Measurements from ENCODE around the gene SORBS2.
A peak's percentile ranks its signal among the peaks of the same experiment; 100 is the strongest.

SORBS2 gene

DNA sequence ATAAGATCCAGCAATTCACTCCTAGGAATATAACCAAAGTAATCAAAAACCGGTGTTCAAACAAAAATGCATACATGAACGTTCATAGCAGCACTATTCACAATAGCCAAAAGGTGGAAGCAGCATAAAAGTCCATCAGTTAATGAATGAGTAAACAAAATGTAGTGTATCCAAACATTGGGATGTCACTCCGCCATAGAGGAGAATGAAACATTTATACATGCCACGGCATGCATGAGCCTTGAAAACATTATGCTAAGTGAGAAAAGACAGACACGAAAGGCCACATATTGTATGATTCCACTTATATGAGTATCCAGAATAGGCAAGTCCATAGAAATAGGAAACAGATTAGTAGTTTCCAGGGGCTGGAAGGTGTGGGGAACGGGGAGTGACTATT, 265.7 kb downstream of the SORBS2 start:
- Histone ChIP-seq H3K9ac (ENCODE audit: low read depth, low read length) (no peak overlapping the region), H3K4me1 (ENCODE audit: insufficient read depth, low read length) (no peaks in the 10 kb centered on the region), H3K9me3 (ENCODE audit: control insufficient read depth, insufficient read depth, low read length) (peaks cover 4% of the 10 kb centered on the region; the same call in 1 of the 2 replicates), H3K36me3 (ENCODE audit: insufficient read depth, low read length) (no peaks in the 10 kb centered on the region)

GRCh38 chr4:185542626-185543315, 269.2 kb downstream of the SORBS2 start:
- Histone ChIP-seq H3K9me3 (ENCODE audit: control insufficient read depth, insufficient read depth, low read length) (no peaks in the 10 kb centered on the region), H3K36me3 (ENCODE audit: insufficient read depth, low read length) (no peaks in the 10 kb centered on the region), H3K4me1 (ENCODE audit: insufficient read depth, low read length) (no peaks in the 10 kb centered on the region), H3K9ac (ENCODE audit: low read depth, low read length) (no peak overlapping the region)

- Histone ChIP-seq H3K9ac (ENCODE audit: low read depth, low read length) (no peak overlapping the region), H3K4me1 (ENCODE audit: insufficient read depth, low read length) (no peaks in the 10 kb centered on the region), H3K9me3 (ENCODE audit: control insufficient read depth, insufficient read depth, low read length) (no peaks in the 10 kb centered on the region), H3K36me3 (ENCODE audit: insufficient read depth, low read length) (no peaks in the 10 kb centered on the region)
Measured at GRCh38 chr4:185541251-185541727, 270.7 kb downstream of the SORBS2 start.

DNA sequence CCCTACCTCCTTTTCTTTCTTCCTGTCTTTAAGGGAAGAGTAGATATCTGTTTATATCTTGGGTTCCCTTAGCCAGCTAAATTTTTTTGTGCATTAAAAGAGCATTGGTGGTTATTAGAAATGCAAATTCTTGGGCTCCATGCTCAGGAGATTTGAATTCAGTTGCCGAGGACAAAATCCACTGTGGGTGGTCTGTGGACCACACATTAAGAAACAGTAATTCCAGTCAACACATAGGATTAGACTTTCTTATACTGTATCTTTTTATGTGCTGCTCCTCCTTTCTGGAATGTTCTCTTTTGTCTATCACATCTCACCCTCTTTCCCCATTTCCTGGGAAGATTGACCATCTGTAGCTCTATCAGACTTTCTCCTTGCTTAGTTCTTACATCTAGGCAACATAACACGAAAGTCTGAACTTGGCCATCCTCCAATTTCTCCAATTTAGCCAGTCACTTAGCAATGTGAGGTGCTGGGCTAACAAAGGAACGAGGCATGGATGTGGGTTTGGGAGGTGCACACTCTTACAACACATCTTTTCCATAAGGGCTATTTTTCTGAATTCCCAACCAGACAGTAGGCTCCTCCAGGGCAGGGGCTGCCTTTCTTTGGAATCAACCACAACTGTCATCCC, 271.4 kb downstream of the SORBS2 start:
- no peaks in the 10 kb centered on the region for H3K36me3 ChIP-seq (ENCODE audit: insufficient read depth, low read length)
- no peaks in the 10 kb centered on the region for H3K9me3 ChIP-seq (ENCODE audit: control insufficient read depth, insufficient read depth, low read length)
- H3K9ac ChIP-seq (ENCODE audit: low read depth, low read length) = no peak overlapping the region
- H3K4me1 ChIP-seq (ENCODE audit: insufficient read depth, low read length) = no peaks in the 10 kb centered on the region

DNA sequence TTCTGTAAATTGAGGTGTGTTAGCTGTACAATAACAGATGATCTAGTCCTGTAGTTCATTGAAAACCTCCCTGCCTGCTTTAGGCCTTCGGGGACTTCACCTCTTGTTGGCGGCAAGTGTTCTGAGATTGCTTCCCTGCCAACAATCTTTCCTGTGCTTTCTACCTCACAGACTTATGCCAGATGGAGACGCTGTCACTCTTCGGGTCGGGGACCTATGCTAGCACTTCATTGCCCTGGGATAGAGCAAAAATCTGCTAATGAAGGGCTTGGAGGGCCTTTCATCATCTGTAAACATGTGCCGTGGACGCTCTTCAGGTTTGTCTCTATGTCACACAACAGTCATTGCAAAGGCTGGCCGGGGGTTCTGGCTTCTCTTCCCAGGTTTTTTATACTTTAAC, 272.0 kb downstream of the SORBS2 start:
- Histone ChIP-seq H3K4me1 (ENCODE audit: insufficient read depth, low read length) (no peaks in the 10 kb centered on the region), H3K9ac (ENCODE audit: low read depth, low read length) (no peak overlapping the region), H3K9me3 (ENCODE audit: control insufficient read depth, insufficient read depth, low read length) (no peaks in the 10 kb centered on the region), H3K36me3 (ENCODE audit: insufficient read depth, low read length) (no peaks in the 10 kb centered on the region)

DNA sequence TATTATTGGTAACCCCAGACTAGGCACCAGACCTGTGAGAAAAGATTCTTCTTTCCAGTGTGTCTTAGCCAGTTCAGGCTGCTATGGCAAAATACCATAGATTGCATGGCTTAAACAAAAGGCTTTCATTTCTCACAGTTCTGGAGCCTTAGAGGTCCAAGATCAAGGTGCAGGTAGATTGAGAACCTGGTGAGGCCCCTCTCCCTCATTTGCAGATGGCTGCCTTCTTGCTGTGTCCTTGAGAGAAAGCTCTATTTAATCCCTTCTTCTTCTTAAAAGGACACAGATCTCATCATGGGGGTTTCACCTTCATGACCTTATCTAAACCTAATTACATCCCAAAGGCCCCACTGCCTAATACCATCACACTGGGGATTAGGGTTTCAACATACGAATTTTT, 273.2 kb downstream of the SORBS2 start:
- no peak overlapping the region for H3K9ac ChIP-seq (ENCODE audit: low read depth, low read length)
- H3K9me3 ChIP-seq (ENCODE audit: control insufficient read depth, insufficient read depth, low read length) = no peaks in the 10 kb centered on the region

GRCh38 chr4:185536411-185536709, 275.6 kb downstream of the SORBS2 start:
- Histone ChIP-seq H3K4me1 (ENCODE audit: insufficient read depth, low read length) (no peaks in the 10 kb centered on the region), H3K36me3 (ENCODE audit: insufficient read depth, low read length) (no peaks in the 10 kb centered on the region), H3K9me3 (ENCODE audit: control insufficient read depth, insufficient read depth, low read length) (no peaks in the 10 kb centered on the region), H3K9ac (ENCODE audit: low read depth, low read length) (no peak overlapping the region)

More for the DNA sequence above, 273.2 kb downstream of the SORBS2 start:
- Histone ChIP-seq H3K36me3 (ENCODE audit: insufficient read depth, low read length) (no peaks in the 10 kb centered on the region), H3K4me1 (ENCODE audit: insufficient read depth, low read length) (no peaks in the 10 kb centered on the region)

GRCh38 chr4:185535612-185536410, 276.2 kb downstream of the SORBS2 start:
- Histone ChIP-seq H3K4me1 (ENCODE audit: insufficient read depth, low read length) (no peaks in the 10 kb centered on the region), H3K36me3 (ENCODE audit: insufficient read depth, low read length) (no peaks in the 10 kb centered on the region), H3K9ac (ENCODE audit: low read depth, low read length) (peak overlapping the region; percentile 79), H3K9me3 (ENCODE audit: control insufficient read depth, insufficient read depth, low read length) (no peaks in the 10 kb centered on the region)
